ENCODE measurements around the gene TRAPPC5.

TRAPPC5 gene

GRCh38 chr19:7734220-7735203, 53.9 kb downstream of the TRAPPC5 start:
- DNase-seq = no peak

- no peak for DNase-seq
Observed at GRCh38 chr19:7736148-7736547, 55.5 kb downstream of the TRAPPC5 start.

GRCh38 chr19:7737215-7737614, 56.6 kb downstream of the TRAPPC5 start:
- DNase-seq = no peak
